HG03354 (cell line): ENCODE data around the gene SLC9A5.

Experiments
- ATAC-seq: cut with Tn5 transposase; IDR thresholded peaks from one replicate; pipeline ENCODE4 v1.9.1; 2021; ENCODE audit warnings: mild to moderate bottlenecking; ENCODE audit not compliant: unreplicated experiment, poor library complexity, severe bottlenecking

The SLC9A5 gene

GRCh38 chr16:67298277-67298676, 49.5 kb downstream of the SLC9A5 start:
- no peak for ATAC-seq

GRCh38 chr16:67299269-67299668, 50.5 kb downstream of the SLC9A5 start:
- no peak for ATAC-seq

- no peak for ATAC-seq
Observed at GRCh38 chr16:67301080-67301782, 52.5 kb downstream of the SLC9A5 start.

DNA sequence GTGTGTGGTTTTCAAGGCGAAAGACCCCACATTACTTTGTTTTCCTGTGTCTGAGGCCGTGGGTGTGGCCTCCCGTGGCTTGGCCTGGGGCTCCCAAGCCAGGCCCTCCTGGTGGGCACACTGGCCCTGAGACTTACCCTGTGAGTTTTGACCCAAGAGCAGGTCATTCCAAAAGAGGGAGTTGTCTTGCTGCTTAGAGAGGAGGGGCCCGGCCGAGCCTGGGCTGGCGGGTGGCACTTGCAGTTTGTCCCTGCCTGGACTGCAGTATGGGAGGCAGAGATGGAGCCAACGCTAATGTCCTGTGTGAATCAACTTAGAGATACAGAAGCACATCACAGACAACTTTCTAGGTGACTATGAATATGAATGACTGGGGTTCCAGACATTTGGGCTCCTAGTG, 53.3 kb downstream of the SLC9A5 start:
- no peak for ATAC-seq

DNA sequence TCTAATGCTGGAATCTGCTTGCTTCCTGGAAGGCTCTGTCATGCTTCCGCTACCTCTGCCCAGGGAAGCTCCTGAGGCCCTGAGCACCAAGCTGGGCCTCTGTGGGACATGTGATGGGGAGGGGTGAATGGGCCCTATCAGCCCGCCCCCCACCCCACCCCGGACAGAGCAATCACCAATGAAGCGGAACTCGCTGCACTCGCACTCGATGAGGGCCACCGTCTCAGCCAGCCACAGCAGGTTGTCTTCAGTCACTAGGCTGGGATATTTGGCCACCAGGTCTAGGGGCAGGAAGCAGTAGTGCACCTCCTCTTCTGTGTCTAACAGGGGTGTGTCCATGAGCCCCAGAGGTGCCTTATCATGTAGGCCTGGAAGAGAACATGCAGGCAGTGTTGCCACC, 54.2 kb downstream of the SLC9A5 start:
- no peak for ATAC-seq

GRCh38 chr16:67304020-67304419, 55.2 kb downstream of the SLC9A5 start:
- no peak for ATAC-seq

DNA sequence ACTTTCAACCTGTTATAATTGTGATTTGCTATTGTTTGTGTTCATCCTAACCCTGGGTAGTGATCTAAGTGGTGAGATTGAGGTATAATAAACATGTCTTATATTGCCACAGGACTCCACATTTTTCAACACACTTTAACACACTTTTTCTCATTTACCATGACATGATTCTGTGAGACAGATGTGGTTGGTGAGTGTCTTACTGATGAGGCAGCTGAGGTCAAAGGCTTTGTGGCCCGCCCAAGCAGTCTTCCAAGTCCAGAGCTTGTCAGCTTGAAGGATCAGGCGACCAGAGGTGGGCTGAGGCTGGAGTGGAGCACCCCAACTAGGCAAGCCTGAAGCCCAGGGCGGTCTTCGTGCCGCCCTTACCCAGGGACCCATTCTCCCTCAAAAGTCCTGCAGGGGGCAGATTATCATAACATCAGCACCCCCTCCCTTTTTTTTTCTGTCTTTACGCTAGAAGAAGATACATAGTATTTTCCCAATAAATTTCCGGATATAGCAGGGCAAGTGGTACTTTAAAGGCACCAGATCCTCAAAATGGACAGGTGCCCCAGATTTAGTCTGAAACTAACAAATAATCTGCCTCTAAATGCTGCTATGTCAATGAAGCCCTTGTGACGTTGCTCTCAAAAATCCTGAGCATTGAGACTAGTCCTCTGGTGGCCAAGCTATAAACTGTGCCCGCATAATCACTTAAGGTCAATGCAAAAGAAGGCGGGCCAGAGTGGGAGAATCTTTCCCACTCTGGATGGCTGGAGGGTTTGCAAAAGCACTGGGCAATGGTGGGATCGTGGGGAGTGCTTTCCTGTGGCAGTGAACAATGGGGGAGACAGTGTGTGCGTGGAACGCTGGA, 56.7 kb downstream of the SLC9A5 start:
- no peak for ATAC-seq

GRCh38 chr16:67310561-67310960, 61.8 kb downstream of the SLC9A5 start:
- ATAC-seq = no peak

DNA sequence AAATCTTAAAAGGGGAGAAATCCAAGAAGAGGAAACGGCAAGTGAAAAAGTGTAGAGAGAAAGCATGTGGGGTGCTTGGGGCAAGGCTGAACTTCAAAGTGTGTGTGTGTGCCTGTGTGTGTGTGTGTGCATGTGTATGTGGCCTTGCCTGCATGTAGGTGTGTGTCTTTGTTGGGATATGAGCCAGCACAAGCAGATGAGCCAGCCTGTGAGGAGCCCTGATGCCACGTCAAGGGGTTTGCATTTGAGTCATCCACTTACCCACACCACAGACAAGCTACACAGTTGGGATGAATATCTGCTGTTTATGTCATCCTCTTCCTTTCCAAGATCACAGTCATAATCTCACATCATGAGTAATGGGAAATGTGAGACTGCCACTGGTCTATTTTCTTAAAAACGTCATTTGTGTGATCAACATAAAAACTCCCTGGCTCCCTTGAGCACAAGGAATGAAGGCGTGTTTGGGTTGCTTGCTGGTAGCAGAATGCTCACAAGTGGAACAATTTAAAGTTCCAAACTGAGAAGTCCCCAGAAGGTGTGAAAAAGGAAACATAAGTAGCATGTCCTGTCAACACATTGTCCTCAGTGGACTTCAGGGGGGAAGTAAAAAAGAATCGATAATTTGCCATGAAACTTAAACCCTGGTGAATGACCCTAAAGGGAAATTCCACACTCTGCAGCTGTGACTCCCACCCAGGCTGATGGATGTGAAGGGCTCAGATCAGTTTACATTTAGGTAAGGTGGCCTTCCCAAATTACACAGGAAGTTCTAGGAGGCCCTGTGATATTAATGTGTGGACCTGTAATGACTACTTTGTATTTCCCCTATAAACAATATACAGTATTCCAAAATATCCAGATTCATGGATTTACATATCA, 63.1 kb downstream of the SLC9A5 start:
- peak; percentile 80 for ATAC-seq

- no peak for ATAC-seq
Observed at GRCh38 chr16:67312719-67313118, 63.9 kb downstream of the SLC9A5 start.

- no peak for ATAC-seq
Observed at GRCh38 chr16:67317853-67318252, 69.1 kb downstream of the SLC9A5 start.
